Measurements from ENCODE around the gene LMF1. TPM values are rescaled to one million over a fixed set of nuclear protein-coding genes. Genes with fewer than 3 reads are reported as not detected.

The LMF1 gene
- total and polyA plus RNA-seq, 12 donors, result 5.1 to 15.4 (median 7.6) TPM

- WGBS, 2 donors, result 89 to 95% methylated on average over 23 of the region's 23 CpGs
- H3K4me1 ChIP-seq, result no peaks in the 10 kb centered on the region
- H3K27me3 ChIP-seq, result no peaks in the 10 kb centered on the region
- H3K9me3 ChIP-seq, result no peaks in the 10 kb centered on the region
- ATAC-seq, result no peak
- peaks cover 0 to 43% (median 0%) of the 10 kb centered on the region in 9 donors for H3K36me3 ChIP-seq
- peak in 1 of 2 donors; percentile 2 for DNase-seq
- H3K27ac ChIP-seq, result no peak overlapping the region
- TF ChIP-seq CTCF (IDR thresholded peaks at IDR 0.05), result no peak
- H3K4me3 ChIP-seq, result no peak overlapping the region
- intact Hi-C loops (cut with DNase I), result no loop called here
These were observed 98.1 kb downstream of the LMF1 start for GRCh38 chr16:872436-873242.

GRCh38 chr16:871562-872345 lies 99.0 kb downstream of the LMF1 start:
- DNase-seq (peak in 1 of 2 donors; percentile 8), ATAC-seq (no peak)
- H3K27me3 ChIP-seq, result no peaks in the 10 kb centered on the region
- H3K4me1 ChIP-seq, result no peaks in the 10 kb centered on the region
- no peak overlapping the region for H3K4me3 ChIP-seq
- no peaks in the 10 kb centered on the region for H3K9me3 ChIP-seq
- H3K27ac ChIP-seq, result no peak overlapping the region
- intact Hi-C loops (cut with DNase I), result no loop called here
- peaks cover 0 to 50% (median 0%) of the 10 kb centered on the region in 9 donors for H3K36me3 ChIP-seq
- 92 to 93% methylated on average over 30 of the region's 30 CpGs for WGBS, 2 donors
- no peak for TF ChIP-seq CTCF (IDR thresholded peaks at IDR 0.05)

- TF ChIP-seq CTCF (IDR thresholded peaks at IDR 0.05), result no peak
- Histone ChIP-seq H3K36me3 (peaks cover 0 to 54% (median 0%) of the 10 kb centered on the region in 9 donors), H3K27ac (no peak overlapping the region), H3K27me3 (no peaks in the 10 kb centered on the region), H3K4me3 (no peak overlapping the region), H3K9me3 (no peaks in the 10 kb centered on the region), H3K4me1 (no peaks in the 10 kb centered on the region)
- WGBS, 2 donors, result 93 to 94% methylated on average over 30 to 31 of the region's 31 CpGs
- no peak for ATAC-seq
- intact Hi-C loops (cut with DNase I), result no loop called here
- peak in 1 of 2 donors; percentile 0 for DNase-seq
These were observed 99.8 kb downstream of the LMF1 start for GRCh38 chr16:870856-871561.

Data from heart right ventricle (tissue), 16 donors.